ENCODE measurements around the gene NRP2.

NRP2 gene

DNA sequence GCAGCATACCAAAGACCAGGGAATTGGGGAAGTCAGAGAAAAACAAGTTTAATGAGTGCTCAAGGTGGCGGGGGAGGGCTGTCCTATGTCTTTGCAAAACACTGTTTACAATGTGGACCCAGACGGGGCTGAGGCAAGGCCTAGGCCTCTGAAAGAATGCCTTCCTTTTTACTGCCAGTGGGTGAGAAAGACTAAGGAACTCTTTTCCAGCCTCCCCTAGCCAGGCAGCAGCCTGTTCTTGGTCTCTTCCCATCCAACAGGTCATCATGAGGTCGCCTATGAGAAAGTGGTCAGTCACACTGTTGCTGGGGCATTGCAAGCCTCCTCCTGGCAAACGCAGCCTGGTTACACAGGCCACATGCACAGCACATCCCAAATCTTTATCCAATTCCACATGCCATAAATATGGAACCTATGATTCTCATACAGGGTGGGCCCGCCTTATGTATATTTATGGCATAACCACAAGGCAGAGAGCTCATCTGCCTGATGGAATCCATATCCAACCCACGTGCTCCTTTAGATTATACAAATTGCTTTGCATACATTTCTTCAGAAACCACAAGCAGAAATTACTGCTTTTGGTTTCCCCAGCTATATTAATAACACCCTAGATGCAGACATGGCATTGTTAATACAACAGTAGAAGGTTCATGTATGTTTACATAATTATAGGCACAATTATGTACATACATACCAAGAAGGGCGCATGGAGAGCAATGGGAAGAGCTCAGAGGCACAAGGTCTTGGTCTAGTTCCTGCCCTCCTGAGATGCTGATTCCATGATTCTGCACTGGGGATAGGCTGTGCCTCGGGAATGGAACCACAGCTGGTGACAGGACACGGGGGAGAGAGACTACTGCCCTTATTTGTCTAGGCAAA lies 48.6 kb downstream of the NRP2 start:
- no peaks in the 10 kb centered on the region for H3K79me2 ChIP-seq (ENCODE audit: insufficient read depth, low read length)
- peaks cover 7% of the 10 kb centered on the region for H3K4me1 ChIP-seq (ENCODE audit: insufficient read depth, low read length, poor library complexity, severe bottlenecking)
- H3K9me3 ChIP-seq (ENCODE audit: insufficient read depth, low read depth, low read length), result no peaks in the 10 kb centered on the region
- no peaks in the 10 kb centered on the region for H3K9me2 ChIP-seq (replicated peaks; ENCODE audit: low read depth, low read length)
- H4K20me1 ChIP-seq (ENCODE audit: insufficient read depth, low read length, poor library complexity, severe bottlenecking), result no peaks in the 10 kb centered on the region
- no peaks in the 10 kb centered on the region for H3K36me3 ChIP-seq (ENCODE audit: insufficient read depth, low read length)
- H3K4me3 ChIP-seq (ENCODE audit: low read length, poor library complexity, severe bottlenecking), result no peak overlapping the region
- H3K27me3 ChIP-seq (ENCODE audit: insufficient read depth, low read length, poor library complexity, severe bottlenecking), result no peaks in the 10 kb centered on the region
- H3K9ac ChIP-seq (ENCODE audit: low read depth, low read length, poor library complexity, severe bottlenecking), result no peak overlapping the region
- no peaks in the 10 kb centered on the region for H3F3A ChIP-seq (ENCODE audit: low read depth)
- TF ChIP-seq EZH2phosphoT487 (IDR thresholded peaks at IDR 0.05; ENCODE audit: borderline replicate concordance), result no peak
- TF ChIP-seq, protein P1, sequence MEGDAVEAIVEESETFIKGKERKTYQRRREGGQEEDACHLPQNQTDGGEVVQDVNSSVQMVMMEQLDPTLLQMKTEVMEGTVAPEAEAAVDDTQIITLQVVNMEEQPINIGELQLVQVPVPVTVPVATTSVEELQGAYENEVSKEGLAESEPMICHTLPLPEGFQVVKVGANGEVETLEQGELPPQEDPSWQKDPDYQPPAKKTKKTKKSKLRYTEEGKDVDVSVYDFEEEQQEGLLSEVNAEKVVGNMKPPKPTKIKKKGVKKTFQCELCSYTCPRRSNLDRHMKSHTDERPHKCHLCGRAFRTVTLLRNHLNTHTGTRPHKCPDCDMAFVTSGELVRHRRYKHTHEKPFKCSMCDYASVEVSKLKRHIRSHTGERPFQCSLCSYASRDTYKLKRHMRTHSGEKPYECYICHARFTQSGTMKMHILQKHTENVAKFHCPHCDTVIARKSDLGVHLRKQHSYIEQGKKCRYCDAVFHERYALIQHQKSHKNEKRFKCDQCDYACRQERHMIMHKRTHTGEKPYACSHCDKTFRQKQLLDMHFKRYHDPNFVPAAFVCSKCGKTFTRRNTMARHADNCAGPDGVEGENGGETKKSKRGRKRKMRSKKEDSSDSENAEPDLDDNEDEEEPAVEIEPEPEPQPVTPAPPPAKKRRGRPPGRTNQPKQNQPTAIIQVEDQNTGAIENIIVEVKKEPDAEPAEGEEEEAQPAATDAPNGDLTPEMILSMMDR (conservative IDR thresholded peaks at IDR 0.05; ENCODE audit: low read length), result no peak
- no peak overlapping the region for H3K4me2 ChIP-seq (ENCODE audit: low read depth, low read length, poor library complexity, severe bottlenecking)
- H2AFZ ChIP-seq (ENCODE audit: low read length), result no peak overlapping the region

DNA sequence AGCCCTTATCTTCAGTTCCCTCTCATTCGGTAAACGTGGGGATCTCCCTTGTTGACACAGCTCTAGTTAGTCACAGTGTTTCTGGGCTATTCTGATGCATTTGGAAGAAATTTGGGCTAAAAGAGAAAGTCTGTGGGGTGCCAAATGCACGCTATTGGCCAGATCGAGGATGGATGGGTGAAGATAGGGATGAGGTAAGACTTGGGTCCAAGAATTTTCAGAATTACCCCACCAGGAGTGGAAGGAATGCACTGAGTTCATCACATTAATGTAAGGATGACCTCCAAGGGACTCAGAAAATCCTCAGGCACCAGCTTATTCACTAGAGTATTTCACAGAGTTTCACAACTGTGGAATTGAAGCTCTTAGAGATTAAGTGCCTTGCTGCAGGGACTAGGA lies 49.3 kb downstream of the NRP2 start:
- no peak for TF ChIP-seq EZH2phosphoT487 (IDR thresholded peaks at IDR 0.05; ENCODE audit: borderline replicate concordance)
- TF ChIP-seq, protein P1 (conservative IDR thresholded peaks at IDR 0.05; ENCODE audit: low read length), result no peak
- H3K36me3 ChIP-seq (ENCODE audit: insufficient read depth, low read length), result no peaks in the 10 kb centered on the region
- H3K4me2 ChIP-seq (ENCODE audit: low read depth, low read length, poor library complexity, severe bottlenecking), result no peak overlapping the region
- no peak overlapping the region for H3K4me3 ChIP-seq (ENCODE audit: low read length, poor library complexity, severe bottlenecking)
- H3F3A ChIP-seq (ENCODE audit: low read depth), result no peaks in the 10 kb centered on the region
- H3K79me2 ChIP-seq (ENCODE audit: insufficient read depth, low read length), result no peaks in the 10 kb centered on the region
- peaks cover 7% of the 10 kb centered on the region for H3K4me1 ChIP-seq (ENCODE audit: insufficient read depth, low read length, poor library complexity, severe bottlenecking)
- H3K9ac ChIP-seq (ENCODE audit: low read depth, low read length, poor library complexity, severe bottlenecking), result no peak overlapping the region
- H3K9me2 ChIP-seq (replicated peaks; ENCODE audit: low read depth, low read length), result no peaks in the 10 kb centered on the region
- no peak overlapping the region for H2AFZ ChIP-seq (ENCODE audit: low read length)
- H3K27me3 ChIP-seq (ENCODE audit: insufficient read depth, low read length, poor library complexity, severe bottlenecking), result no peaks in the 10 kb centered on the region
- H4K20me1 ChIP-seq (ENCODE audit: insufficient read depth, low read length, poor library complexity, severe bottlenecking), result no peaks in the 10 kb centered on the region
- no peaks in the 10 kb centered on the region for H3K9me3 ChIP-seq (ENCODE audit: insufficient read depth, low read depth, low read length)

DNA sequence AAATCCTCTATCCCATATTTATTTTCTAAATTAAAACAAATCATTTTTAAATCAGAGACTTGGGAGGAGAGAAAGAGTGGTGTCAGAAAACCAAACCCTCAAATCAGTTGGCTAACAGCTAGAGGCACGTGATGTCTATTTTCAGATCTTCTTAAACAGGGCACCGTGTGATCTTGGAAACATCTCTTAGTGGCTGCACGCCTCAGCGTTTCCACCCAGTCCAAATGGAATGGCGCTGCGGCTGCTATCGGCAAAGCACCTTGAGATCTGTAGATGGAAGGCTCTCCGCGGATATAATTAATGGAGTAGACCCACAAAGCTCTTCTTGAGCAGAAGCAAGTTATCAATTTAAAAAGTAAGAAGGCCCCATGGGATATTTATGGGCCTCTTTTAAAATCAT lies 50.0 kb downstream of the NRP2 start:
- no peak for TF ChIP-seq EZH2phosphoT487 (IDR thresholded peaks at IDR 0.05; ENCODE audit: borderline replicate concordance)
- TF ChIP-seq, protein P1 (conservative IDR thresholded peaks at IDR 0.05; ENCODE audit: low read length), result no peak
- no peaks in the 10 kb centered on the region for H3K79me2 ChIP-seq (ENCODE audit: insufficient read depth, low read length)
- no peaks in the 10 kb centered on the region for H3F3A ChIP-seq (ENCODE audit: low read depth)
- H2AFZ ChIP-seq (ENCODE audit: low read length), result no peak overlapping the region
- H4K20me1 ChIP-seq (ENCODE audit: insufficient read depth, low read length, poor library complexity, severe bottlenecking), result no peaks in the 10 kb centered on the region
- no peaks in the 10 kb centered on the region for H3K27me3 ChIP-seq (ENCODE audit: insufficient read depth, low read length, poor library complexity, severe bottlenecking)
- no peak overlapping the region for H3K4me3 ChIP-seq (ENCODE audit: low read length, poor library complexity, severe bottlenecking)
- no peaks in the 10 kb centered on the region for H3K9me3 ChIP-seq (ENCODE audit: insufficient read depth, low read depth, low read length)
- no peaks in the 10 kb centered on the region for H3K9me2 ChIP-seq (replicated peaks; ENCODE audit: low read depth, low read length)
- peaks cover 7% of the 10 kb centered on the region for H3K4me1 ChIP-seq (ENCODE audit: insufficient read depth, low read length, poor library complexity, severe bottlenecking)
- H3K36me3 ChIP-seq (ENCODE audit: insufficient read depth, low read length), result no peaks in the 10 kb centered on the region
- H3K9ac ChIP-seq (ENCODE audit: low read depth, low read length, poor library complexity, severe bottlenecking), result no peak overlapping the region
- no peak overlapping the region for H3K4me2 ChIP-seq (ENCODE audit: low read depth, low read length, poor library complexity, severe bottlenecking)
